ENCODE data around the gene SEC63.
A peak's percentile ranks its signal among the peaks of the same experiment; 100 is the strongest.
"Not testable (repeated sequence)": the region's sequence is repeated elsewhere in the genome, so short reads cannot be mapped to it uniquely, and the experiment has no call there.

The SEC63 gene, protein sequence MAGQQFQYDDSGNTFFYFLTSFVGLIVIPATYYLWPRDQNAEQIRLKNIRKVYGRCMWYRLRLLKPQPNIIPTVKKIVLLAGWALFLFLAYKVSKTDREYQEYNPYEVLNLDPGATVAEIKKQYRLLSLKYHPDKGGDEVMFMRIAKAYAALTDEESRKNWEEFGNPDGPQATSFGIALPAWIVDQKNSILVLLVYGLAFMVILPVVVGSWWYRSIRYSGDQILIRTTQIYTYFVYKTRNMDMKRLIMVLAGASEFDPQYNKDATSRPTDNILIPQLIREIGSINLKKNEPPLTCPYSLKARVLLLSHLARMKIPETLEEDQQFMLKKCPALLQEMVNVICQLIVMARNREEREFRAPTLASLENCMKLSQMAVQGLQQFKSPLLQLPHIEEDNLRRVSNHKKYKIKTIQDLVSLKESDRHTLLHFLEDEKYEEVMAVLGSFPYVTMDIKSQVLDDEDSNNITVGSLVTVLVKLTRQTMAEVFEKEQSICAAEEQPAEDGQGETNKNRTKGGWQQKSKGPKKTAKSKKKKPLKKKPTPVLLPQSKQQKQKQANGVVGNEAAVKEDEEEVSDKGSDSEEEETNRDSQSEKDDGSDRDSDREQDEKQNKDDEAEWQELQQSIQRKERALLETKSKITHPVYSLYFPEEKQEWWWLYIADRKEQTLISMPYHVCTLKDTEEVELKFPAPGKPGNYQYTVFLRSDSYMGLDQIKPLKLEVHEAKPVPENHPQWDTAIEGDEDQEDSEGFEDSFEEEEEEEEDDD

GRCh38 chr6:107957909-107958688 is at the start of gene SEC63:
Gene SEC63, minus strand, starts transcription at chr6:107958208. Its CDS starts 199 bp downstream, at chr6:107958009.
- DNase-seq: peak; percentile 97

GRCh38 chr6:108005961-108006360 is 48.0 kb upstream of the SEC63 start:
- no peak for DNase-seq

- no peak for DNase-seq
Measured at GRCh38 chr6:108004861-108005260, 46.9 kb upstream of the SEC63 start.

GRCh38 chr6:108002365-108003221 is 44.6 kb upstream of the SEC63 start:
- DNase-seq: no peak

GRCh38 chr6:108001696-108002231 is 43.8 kb upstream of the SEC63 start:
- DNase-seq: no peak

- DNase-seq: not testable (repeated sequence)
Measured at GRCh38 chr6:108000259-108000658, 42.3 kb upstream of the SEC63 start.

DNA sequence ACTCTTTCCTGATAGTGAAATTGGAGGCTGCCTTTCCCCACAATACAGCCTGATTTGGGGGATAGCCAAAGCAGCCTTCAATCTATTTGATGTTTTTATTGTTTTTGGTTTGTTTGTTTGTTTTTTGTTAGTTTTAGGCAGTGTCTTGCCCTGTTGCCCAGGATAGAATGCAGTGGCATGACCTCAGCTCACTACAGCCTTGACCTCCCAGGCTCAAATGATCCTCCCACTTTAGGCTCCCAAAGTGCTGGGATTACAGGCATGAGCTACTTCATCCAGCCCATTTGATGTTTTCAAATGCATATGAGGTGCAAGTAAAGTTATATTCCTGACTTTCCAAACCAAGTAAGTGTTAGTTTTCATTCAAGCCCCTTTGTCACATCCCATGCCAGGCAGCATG is 41.3 kb upstream of the SEC63 start:
- no peak for DNase-seq

GRCh38 chr6:107991772-107992550 is 34.0 kb upstream of the SEC63 start:
- DNase-seq: no peak

- no peak for DNase-seq
Measured at GRCh38 chr6:107991061-107991460, 33.1 kb upstream of the SEC63 start.

GRCh38 chr6:107990587-107990986 is 32.6 kb upstream of the SEC63 start:
- DNase-seq: not testable (repeated sequence)

- DNase-seq: no peak
Measured at GRCh38 chr6:107989166-107990094, 31.4 kb upstream of the SEC63 start.

DNA sequence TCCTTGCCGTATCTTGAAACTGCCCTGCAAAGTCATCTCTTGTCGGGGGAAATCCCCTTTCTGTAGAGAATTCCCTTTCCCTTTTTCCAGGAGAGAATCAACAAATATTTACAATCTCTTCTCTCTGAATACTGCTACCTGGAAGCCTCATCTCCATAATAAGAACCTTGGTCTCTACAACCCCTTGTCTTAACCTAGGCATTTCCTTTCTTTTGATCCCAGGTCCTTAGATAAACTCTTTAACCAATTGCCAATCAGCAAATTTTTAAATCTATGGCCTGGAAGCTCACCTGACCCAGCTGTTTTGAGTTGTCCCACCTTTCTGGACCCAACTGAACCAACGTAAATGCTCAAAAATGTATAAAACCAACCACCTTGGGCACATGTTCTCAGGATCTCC is 30.6 kb upstream of the SEC63 start:
- no peak for DNase-seq

DNA sequence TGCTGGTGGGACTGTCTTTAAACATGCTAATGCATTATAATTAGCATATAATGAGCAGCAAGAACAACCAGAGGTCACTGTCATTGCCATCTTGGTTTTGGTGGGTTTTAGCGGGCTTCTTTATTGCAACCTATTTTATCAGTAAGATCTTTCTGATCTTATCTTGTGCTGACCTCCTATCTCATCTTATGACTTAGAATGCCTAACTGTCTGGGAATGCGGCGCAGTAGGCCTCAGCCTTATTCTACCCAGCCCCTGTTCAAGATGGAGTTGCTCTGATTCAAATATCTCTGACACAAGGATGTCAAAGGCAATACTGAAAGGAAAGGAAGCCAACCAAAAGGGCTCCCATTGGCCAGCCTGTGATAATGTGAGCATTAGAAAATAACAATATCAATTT is 29.8 kb upstream of the SEC63 start:
- DNase-seq: no peak

GRCh38 chr6:107985701-107986100 is 27.7 kb upstream of the SEC63 start:
- DNase-seq: no peak

DNA sequence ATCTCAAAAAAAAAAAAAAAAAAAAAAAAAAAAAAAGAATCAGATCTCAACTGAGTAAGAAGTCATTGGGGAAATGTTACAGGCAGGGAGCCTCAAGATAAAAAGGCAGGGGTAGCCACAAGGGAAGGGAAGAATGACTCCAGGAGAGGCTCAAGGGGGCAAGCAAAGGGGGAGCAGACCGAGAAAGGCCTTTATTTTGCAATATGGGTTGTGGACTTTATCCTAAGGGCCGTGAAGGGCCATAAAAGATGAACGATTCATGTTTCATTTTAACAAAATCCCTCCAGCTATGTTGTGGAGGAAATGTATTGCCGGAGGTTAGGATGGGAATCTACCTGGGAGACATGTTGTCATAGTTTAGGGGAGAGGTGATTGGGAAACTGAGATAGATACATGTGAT is 25.8 kb upstream of the SEC63 start:
- no peak for DNase-seq

- no peak for DNase-seq
Measured at GRCh38 chr6:107982486-107982885, 24.5 kb upstream of the SEC63 start.

DNA sequence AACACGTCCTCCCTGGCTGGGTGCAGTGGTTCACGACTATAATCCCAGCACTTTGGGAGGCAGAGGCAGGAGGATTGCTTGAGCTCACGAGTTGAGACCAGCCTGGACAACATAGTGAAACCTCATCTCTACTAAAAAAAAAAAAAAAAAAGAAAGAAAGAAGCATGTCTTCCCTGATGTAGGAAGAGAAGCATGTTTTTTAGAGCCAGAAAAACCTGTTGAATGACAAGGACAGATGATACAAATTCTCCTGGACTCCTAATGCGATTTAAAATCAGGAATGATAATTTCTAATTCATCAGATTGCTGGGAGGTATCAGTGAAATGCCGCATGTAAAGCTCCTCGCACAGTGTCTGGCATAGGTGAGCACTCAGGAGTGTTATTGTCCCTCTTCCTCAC is 23.7 kb upstream of the SEC63 start:
- DNase-seq: no peak

DNA sequence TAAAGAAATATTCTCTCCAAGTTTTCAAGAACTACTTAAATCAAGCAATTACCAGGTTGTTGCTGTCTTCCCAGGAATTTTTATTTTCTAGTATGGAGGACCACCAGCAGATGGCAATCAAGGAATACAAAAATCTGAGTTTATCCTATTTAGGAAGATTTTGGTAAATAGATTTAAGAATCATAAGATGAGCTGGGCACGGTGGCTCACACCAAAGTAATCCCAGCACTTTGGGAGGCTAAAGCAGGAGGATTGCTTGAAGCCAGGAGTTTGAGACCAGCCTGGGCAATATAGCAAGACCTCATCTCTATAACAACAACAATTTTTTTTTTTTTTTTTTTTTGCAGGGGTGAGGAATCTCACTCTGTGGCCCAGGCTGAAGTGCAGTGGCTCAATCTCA is 19.3 kb upstream of the SEC63 start:
- no peak for DNase-seq

DNA sequence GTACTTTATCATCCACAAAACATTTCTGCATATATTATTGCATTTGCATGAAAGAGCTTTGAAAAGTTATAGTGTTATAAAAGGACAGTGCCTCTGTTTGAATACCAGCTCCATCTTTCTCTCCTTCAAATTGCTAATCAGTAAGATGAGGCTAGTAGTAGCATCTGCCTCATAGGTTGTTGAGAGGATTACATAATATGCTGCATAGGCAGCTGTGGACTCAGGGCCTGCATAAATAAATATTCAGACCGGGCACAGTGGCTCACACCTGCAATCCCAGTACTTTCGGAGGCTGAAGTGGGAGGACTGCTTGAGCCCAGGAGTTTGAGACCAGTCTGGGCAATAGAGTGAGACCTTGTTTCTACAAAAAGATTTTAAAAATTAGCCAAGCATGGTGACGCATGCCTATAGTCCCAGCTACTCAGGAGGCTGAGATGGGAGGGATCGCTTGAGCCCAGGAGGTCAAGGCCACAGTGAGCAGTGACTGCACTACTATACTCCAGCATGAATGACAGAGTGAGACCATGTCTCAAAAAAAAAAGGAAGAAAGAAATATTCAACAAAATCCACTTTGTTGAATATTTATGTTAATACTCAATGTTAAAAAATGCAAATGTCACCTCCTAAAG is 18.3 kb upstream of the SEC63 start:
- no peak for DNase-seq

DNA sequence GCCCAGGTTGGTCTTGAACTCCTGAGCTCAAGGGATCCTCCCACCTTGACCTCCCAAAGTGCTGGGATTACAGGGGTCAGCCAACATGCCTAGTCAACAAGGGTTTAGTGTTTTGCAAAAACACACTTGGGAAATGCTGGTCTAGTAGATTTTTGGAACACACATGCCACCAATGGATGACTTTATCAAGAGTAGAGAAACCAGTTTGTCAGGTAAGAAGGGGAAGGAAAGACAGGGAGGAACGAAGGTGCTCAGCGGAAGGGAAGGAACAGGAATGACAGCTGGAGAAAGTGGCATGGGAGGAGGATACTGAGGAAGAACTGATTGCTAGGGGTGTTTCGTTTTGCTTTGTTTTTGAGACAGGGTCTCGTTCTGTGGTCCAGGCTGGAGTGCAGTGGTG is 15.6 kb upstream of the SEC63 start:
- DNase-seq: no peak
